HepG2 (cell line): ENCODE data around the gene TMEM255B. TPM values are rescaled to one million over a fixed set of nuclear protein-coding genes. Genes with fewer than 3 reads are reported as not detected.

Experiments
- ATAC-seq: fragments of 200-7000 bp; cut with Tn5 transposase; 3 replicates; pipeline ENCODE4 v1.9.1; 2020; ENCODE audit warnings: mild to moderate bottlenecking, moderate library complexity
- BruUV-seq: library from RNA; stranded (reverse); fragments of 400-500 nt; replicated peaks from 2 replicates; lab custom pipeline; 2021; lab: Mats Ljungman, UMichigan
- CTCF ChIA-PET: fragments of 300-600 bp; formaldehyde crosslinking; extraction: SDS; loops from one replicate; lab custom pipeline; 2021; ENCODE audit warnings: low total read pairs, inconsistent platforms, low intra/inter-chr PET ratio; lab: Yijun Ruan, JAX
- POLR2A ChIA-PET: fragments of 350-600 bp; sonication (Branson Sonifier 250); formaldehyde crosslinking; loops from one replicate; lab custom pipeline; 2020; ENCODE audit warnings: antibody characterized with exemption, inconsistent platforms; lab: Yijun Ruan, JAX
- DNase-seq: peaks from one replicate; pipeline ENCODE4 v3.0.0-alpha.2; 2015; ENCODE audit warnings: low spot score
- FAIRE-seq: peaks from 3 replicates; lab custom pipeline; 2011; peaks lifted over from hg19 to GRCh38; lab: Jason Lieb, UNC
- H2AFZ ChIP-seq: one replicate; pipeline ENCODE4 v1.6.1; 2011; ENCODE audit warnings: low read length, inconsistent platforms
- H3K27ac ChIP-seq: fragments of 300-600 bp; 3 replicates; pipeline ENCODE4 v1.8.0; 2011; ENCODE audit warnings: mixed run types, mild to moderate bottlenecking, mixed read lengths, low read length, inconsistent platforms; ENCODE audit not compliant: insufficient read depth; ENCODE audit errors: extremely low read length
- H3K27me3 ChIP-seq, 2 experiments: fragments of 200-600 bp in 1 of 2; 2 replicates in 1 of 2; 3 replicates in 1 of 2; pipeline versions ENCODE4 v1.6.0 to v1.8.0; 2011; ENCODE audit warnings: low read length in 2 of 2, mild to moderate bottlenecking in 2 of 2, moderate library complexity in 2 of 2, inconsistent platforms in 1 of 2; ENCODE audit not compliant: insufficient read depth in 2 of 2, control insufficient read depth in 1 of 2
- H3K36me3 ChIP-seq, 2 experiments: fragments of 200-600 bp in 1 of 2; replicated peaks in 1 of 2; 2 replicates in 1 of 2; 3 replicates in 1 of 2; pipeline versions ENCODE4 v1.5.1 to v1.8.0; 2011; ENCODE audit warnings: low read length in 2 of 2, inconsistent platforms in 1 of 2; ENCODE audit not compliant: insufficient read depth in 2 of 2, control insufficient read depth in 1 of 2
- H3K4me1 ChIP-seq: 2 replicates; pipeline ENCODE4 v1.5.1; 2012; ENCODE audit warnings: low read length, inconsistent platforms; ENCODE audit not compliant: insufficient read depth
- H3K4me2 ChIP-seq: 2 replicates; pipeline ENCODE4 v1.6.0; 2011; ENCODE audit warnings: low read depth, low read length, inconsistent platforms
- H3K4me3 ChIP-seq, 3 experiments: fragments of 200-600 bp in 1 of 3; sonication (generic), shearing (Covaris generic) in 1 of 3; replicated peaks in 1 of 3; 2 replicates each; pipeline ENCODE4 v1.5.1; 2011 to 2016; ENCODE audit warnings: low read length in 3 of 3, inconsistent platforms in 2 of 3, low read depth in 2 of 3, mild to moderate bottlenecking in 2 of 3, control low read depth in 1 of 3, mixed read lengths in 1 of 3; ENCODE audit not compliant: insufficient read depth in 1 of 3
- H3K79me2 ChIP-seq: one replicate; pipeline ENCODE4 v1.6.1; 2011; ENCODE audit warnings: low read length, inconsistent platforms; ENCODE audit not compliant: insufficient read depth
- H3K9ac ChIP-seq: 2 replicates; pipeline ENCODE4 v1.6.0; 2011; ENCODE audit warnings: mild to moderate bottlenecking, low read depth, low read length, inconsistent platforms; ENCODE audit not compliant: insufficient read depth
- H3K9me3 ChIP-seq: 2 replicates; pipeline ENCODE4 v1.5.1; 2012; ENCODE audit warnings: mild to moderate bottlenecking, low read length
- H4K20me1 ChIP-seq: 2 replicates; pipeline ENCODE4 v1.6.0; 2011; ENCODE audit warnings: inconsistent platforms, mild to moderate bottlenecking, low read length, moderate library complexity; ENCODE audit not compliant: insufficient read depth
- AGO2 ChIP-seq: fragments of 200-400 bp; formaldehyde crosslinking; optimal IDR thresholded peaks from 2 replicates; pipeline ENCODE3; 2017; ENCODE audit warnings: mild to moderate bottlenecking, low read depth, low read length, moderate library complexity
- DMAP1 ChIP-seq: IDR thresholded peaks from 2 replicates; pipeline ENCODE4 v1.6.1; 2016
- DNMT1 ChIP-seq: sonication (generic); formaldehyde crosslinking; IDR thresholded peaks from 2 replicates; pipeline ENCODE4 v1.5.1; 2020; ENCODE audit warnings: mild to moderate bottlenecking, missing genetic modification reagents
- LRRFIP1 ChIP-seq: sonication (generic); formaldehyde crosslinking; conservative IDR thresholded peaks from 2 replicates; pipeline ENCODE4 v1.4.0; 2020; ENCODE audit warnings: missing genetic modification reagents
- MTF1 ChIP-seq: sonication (generic); formaldehyde crosslinking; IDR thresholded peaks from 2 replicates; pipeline ENCODE4 v1.5.0; 2020; ENCODE audit warnings: missing genetic modification reagents
- POLR2G ChIP-seq: fragments of 200-400 bp; formaldehyde crosslinking; IDR thresholded peaks from 2 replicates; pipeline ENCODE4 v1.6.1; 2018; ENCODE audit warnings: mild to moderate bottlenecking, low read depth, low read length, moderate library complexity
- TAF15 ChIP-seq: fragments of 200-400 bp; formaldehyde crosslinking; IDR thresholded peaks from one replicate; pipeline ENCODE4 v1.6.1; 2018; ENCODE audit warnings: mild to moderate bottlenecking, low read depth, low read length; ENCODE audit not compliant: poor library complexity, severe bottlenecking
- TSC22D2 ChIP-seq: sonication (generic); formaldehyde crosslinking; IDR thresholded peaks from 2 replicates; pipeline ENCODE4 v1.5.1; 2020; ENCODE audit warnings: missing genetic modification reagents, mild to moderate bottlenecking, borderline replicate concordance
- ZBTB39 ChIP-seq: sonication (generic); formaldehyde crosslinking; IDR thresholded peaks from 2 replicates; pipeline ENCODE4 v1.5.0; 2020; ENCODE audit warnings: missing genetic modification reagents
- ZNF225 ChIP-seq: sonication (generic); formaldehyde crosslinking; IDR thresholded peaks from 2 replicates; pipeline ENCODE4 v1.4.0; 2020; ENCODE audit warnings: mild to moderate bottlenecking, missing genetic modification reagents
- ZNF549 ChIP-seq: sonication (generic); formaldehyde crosslinking; IDR thresholded peaks from 2 replicates; pipeline ENCODE4 v1.5.0; 2020; ENCODE audit warnings: missing genetic modification reagents
- WGBS: methylation state at CpG from one replicate; pipeline ENCODE4 v1.1.6; 2017; ENCODE audit warnings: low lambda C conversion rate; 5-methylcytosine and 5-hydroxymethylcytosine counted together
- in situ Hi-C: cut with HindIII; loops from 2 replicates; pipeline ENCODE4 v1.10.0; 2017; ENCODE audit warnings: low pct_unique_long_range_greater_than_20kb; ENCODE audit not compliant: extremely low pct_ligation_motif_present
- intact Hi-C: fragments of 100-400 bp; cut with micrococcal nuclease; formaldehyde crosslinking; loops from one replicate; pipeline ENCODE4 v1.10.0; 2022; ENCODE audit not compliant: unreplicated experiment
- polyA plus RNA-seq, 8 experiments: library from polyadenylated mRNA; depleted of rRNA in 3 of 8; stranded (reverse) in 7 of 8; unstranded in 1 of 8; fragments of >200 nt; fragmentation: Illumina TruSeq in 4 of 8; extraction: Trizol in 4 of 8; gene quantifications; 2 replicates each; pipeline versions ENCODE4 v1.2.1 to v1.2.3, GENCODE V29; 2011 to 2016; ENCODE audit warnings: low read depth in 4 of 8, missing spikeins in 1 of 8, mixed read lengths in 1 of 8; ENCODE audit not compliant: insufficient read depth in 1 of 8
- total RNA-seq, 5 experiments: library from RNA; depleted of rRNA; stranded (reverse); fragments of >200 nt; fragmentation: Illumina TruSeq; extraction: Trizol; gene quantifications; 2 replicates each; pipeline ENCODE4 v1.2.3, GENCODE V29; 2016; ENCODE audit warnings: low read depth in 1 of 5
- TF ChIP-seq, protein P1 (sequence below): sonication (generic); formaldehyde crosslinking; IDR thresholded peaks from 2 replicates; pipeline ENCODE4 v1.5.1; 2020; ENCODE audit warnings: mild to moderate bottlenecking, moderate library complexity, missing genetic modification reagents
- TF ChIP-seq, protein P2 (sequence below): sonication (generic); formaldehyde crosslinking; IDR thresholded peaks from 2 replicates; pipeline ENCODE4 v1.4.0; 2020; ENCODE audit warnings: missing genetic modification reagents, borderline replicate concordance

The TMEM255B gene
- total and polyA plus RNA-seq, 2 of the 13 experiments (the other 11 are each of a cell fraction or from before 2014, with no cell fraction given), result not detected

DNA sequence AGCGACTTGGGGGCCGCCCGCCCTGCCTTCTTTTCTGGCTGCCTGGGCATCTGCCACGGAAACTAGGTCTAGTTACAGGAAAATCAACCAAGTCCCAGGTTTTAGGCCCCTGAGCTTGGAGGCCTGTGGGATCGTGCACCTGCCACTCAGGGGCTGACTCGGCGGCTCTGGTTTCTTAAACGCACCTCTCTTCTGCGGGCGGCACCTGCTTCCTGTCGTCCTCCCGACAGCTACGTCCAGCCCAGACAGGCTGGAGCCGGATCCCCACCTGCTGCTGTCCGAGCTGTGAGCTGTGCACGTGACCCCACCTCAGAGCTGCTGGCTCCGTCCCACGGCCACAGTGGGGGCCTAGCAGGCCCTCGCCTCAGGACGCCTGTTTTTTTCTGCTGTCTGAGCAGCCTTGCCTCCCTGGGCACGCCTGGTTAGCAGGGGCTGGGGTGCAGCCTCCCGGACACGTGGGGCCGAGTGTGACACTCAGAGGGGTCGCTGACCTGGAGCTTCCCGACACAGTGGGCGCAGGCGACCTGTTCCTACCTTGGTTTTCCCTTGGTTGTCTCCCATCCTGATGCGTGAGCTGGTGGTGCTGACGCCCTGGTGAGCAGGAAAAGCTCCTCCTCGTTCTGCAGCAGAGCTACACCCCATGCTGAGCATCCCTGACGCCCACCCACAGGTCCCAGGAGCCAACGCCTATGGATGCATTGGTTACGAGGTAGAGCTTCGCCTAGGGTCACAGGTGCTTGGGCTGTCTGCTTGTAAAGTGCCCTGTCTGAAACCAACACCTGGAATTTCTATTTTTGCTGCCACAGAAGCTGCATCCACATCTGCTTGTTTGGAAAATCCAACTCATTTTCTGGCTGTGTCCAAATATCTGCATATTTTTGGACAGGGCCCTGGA, 17.5 kb downstream of the TMEM255B start:
- ATAC-seq (no peak), DNase-seq (no peak)
- TF ChIP-seq POLR2G, result no peak
- TF ChIP-seq, protein P1, sequence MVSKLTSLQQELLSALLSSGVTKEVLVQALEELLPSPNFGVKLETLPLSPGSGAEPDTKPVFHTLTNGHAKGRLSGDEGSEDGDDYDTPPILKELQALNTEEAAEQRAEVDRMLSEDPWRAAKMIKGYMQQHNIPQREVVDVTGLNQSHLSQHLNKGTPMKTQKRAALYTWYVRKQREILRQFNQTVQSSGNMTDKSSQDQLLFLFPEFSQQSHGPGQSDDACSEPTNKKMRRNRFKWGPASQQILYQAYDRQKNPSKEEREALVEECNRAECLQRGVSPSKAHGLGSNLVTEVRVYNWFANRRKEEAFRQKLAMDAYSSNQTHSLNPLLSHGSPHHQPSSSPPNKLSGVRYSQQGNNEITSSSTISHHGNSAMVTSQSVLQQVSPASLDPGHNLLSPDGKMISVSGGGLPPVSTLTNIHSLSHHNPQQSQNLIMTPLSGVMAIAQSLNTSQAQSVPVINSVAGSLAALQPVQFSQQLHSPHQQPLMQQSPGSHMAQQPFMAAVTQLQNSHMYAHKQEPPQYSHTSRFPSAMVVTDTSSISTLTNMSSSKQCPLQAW (CRISPR knock-in tag), result no peak
- TF ChIP-seq, protein P2, sequence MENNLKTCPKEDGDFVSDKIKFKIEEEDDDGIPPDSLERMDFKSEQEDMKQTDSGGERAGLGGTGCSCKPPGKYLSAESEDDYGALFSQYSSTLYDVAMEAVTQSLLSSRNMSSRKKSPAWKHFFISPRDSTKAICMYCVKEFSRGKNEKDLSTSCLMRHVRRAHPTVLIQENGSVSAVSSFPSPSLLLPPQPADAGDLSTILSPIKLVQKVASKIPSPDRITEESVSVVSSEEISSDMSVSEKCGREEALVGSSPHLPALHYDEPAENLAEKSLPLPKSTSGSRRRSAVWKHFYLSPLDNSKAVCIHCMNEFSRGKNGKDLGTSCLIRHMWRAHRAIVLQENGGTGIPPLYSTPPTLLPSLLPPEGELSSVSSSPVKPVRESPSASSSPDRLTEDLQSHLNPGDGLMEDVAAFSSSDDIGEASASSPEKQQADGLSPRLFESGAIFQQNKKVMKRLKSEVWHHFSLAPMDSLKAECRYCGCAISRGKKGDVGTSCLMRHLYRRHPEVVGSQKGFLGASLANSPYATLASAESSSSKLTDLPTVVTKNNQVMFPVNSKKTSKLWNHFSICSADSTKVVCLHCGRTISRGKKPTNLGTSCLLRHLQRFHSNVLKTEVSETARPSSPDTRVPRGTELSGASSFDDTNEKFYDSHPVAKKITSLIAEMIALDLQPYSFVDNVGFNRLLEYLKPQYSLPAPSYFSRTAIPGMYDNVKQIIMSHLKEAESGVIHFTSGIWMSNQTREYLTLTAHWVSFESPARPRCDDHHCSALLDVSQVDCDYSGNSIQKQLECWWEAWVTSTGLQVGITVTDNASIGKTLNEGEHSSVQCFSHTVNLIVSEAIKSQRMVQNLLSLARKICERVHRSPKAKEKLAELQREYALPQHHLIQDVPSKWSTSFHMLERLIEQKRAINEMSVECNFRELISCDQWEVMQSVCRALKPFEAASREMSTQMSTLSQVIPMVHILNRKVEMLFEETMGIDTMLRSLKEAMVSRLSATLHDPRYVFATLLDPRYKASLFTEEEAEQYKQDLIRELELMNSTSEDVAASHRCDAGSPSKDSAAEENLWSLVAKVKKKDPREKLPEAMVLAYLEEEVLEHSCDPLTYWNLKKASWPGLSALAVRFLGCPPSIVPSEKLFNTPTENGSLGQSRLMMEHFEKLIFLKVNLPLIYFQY (CRISPR knock-in tag), result no peak
- no peak for TF ChIP-seq TSC22D2 (CRISPR knock-in tag)
- no peak for TF ChIP-seq ZNF549 (CRISPR knock-in tag)
- TF ChIP-seq MTF1, result no peak
- TF ChIP-seq ZBTB39, result no peak
- TF ChIP-seq DNMT1 (CRISPR knock-in tag), result no peak
- no peak for TF ChIP-seq DMAP1 (CRISPR knock-in tag)
- TF ChIP-seq ZNF225, result no peak
- TF ChIP-seq TAF15, result no peak
- no peak for TF ChIP-seq AGO2
- no peak for TF ChIP-seq LRRFIP1 (CRISPR knock-in tag)

More for the DNA sequence above, 17.5 kb downstream of the TMEM255B start:
- no peak for FAIRE-seq
- Histone ChIP-seq H4K20me1 (no peaks in the 10 kb centered on the region), H3K27me3 (peaks cover 0 to 13% of the 10 kb centered on the region in 2 experiments), H3K9ac (no peak overlapping the region), H2AFZ (no peak overlapping the region), H3K4me2 (no peak overlapping the region), H3K79me2 (no peaks in the 10 kb centered on the region), H3K36me3 (no peaks in the 10 kb centered on the region), H3K4me1 (no peaks in the 10 kb centered on the region), H3K9me3 (no peaks in the 10 kb centered on the region), H3K4me3 (no peak overlapping the region), H3K27ac (no peak overlapping the region)
- in situ Hi-C loops (no loop called here), intact Hi-C loops (no loop called here)
- POLR2A ChIA-PET, result no interaction called here
- WGBS, result 36% methylated on average over 16 of the region's 35 CpGs
- CTCF ChIA-PET, result no interaction called here
- no TSS peak for BruUV-seq
